Measurements from ENCODE around the gene PHLDA3. TPM values are rescaled to one million over a fixed set of nuclear protein-coding genes. Genes with fewer than 3 reads are reported as not detected.
A peak's percentile ranks its signal among the peaks of the same experiment; 100 is the strongest.

PHLDA3 gene
- total and polyA plus RNA-seq, 2 of the 13 experiments (the other 11 are each of a cell fraction or from before 2014, with no cell fraction given) = 16.7 to 33.6 TPM

- TF ChIP-seq ZNF687 (CRISPR knock-in tag; IDR thresholded peaks at IDR 0.05) (peak; percentile 61), CEBPG (CRISPR knock-in tag; IDR thresholded peaks at IDR 0.05) (peak; percentile 44; the same call in 1 of the 2 replicates), ZNF510 (CRISPR knock-in tag; IDR thresholded peaks at IDR 0.05; ENCODE audit: low read depth) (no peak), ELF4 (CRISPR knock-in tag; IDR thresholded peaks at IDR 0.05; ENCODE audit: borderline replicate concordance) (no peak), SIN3B (IDR thresholded peaks at IDR 0.05; ENCODE audit: low read length) (no peak), ETV5 (CRISPR knock-in tag; IDR thresholded peaks at IDR 0.05; ENCODE audit: borderline replicate concordance) (no peak; the same call in 1 of the 2 replicates), ETS1 (CRISPR knock-in tag; IDR thresholded peaks at IDR 0.05) (no peak), FOSL1 (CRISPR knock-in tag; IDR thresholded peaks at IDR 0.05; ENCODE audit: borderline replicate concordance) (no peak), DPF2 (CRISPR knock-in tag; IDR thresholded peaks at IDR 0.05; ENCODE audit: borderline replicate concordance, low read depth) (0 out of 2 replicates have a peak, but pooled peaks have one; percentile 49), THRA (CRISPR knock-in tag; IDR thresholded peaks at IDR 0.05; ENCODE audit: borderline replicate concordance) (peak; percentile 15; the same call in 1 of the 2 replicates), CEBPB (IDR thresholded peaks at IDR 0.05; ENCODE audit: borderline replicate concordance, low read depth, low read length) (0 out of 2 replicates have a peak, but pooled peaks have one; percentile 6), SPEN (CRISPR knock-in tag; IDR thresholded peaks at IDR 0.05; ENCODE audit: low read depth) (no peak), BRF2 (CRISPR knock-in tag; IDR thresholded peaks at IDR 0.05) (no peak), CTCF (CRISPR knock-in tag; IDR thresholded peaks at IDR 0.05) (no peak), ZNF382 (CRISPR knock-in tag; IDR thresholded peaks at IDR 0.05; ENCODE audit: borderline replicate concordance) (no peak), HNRNPH1 (optimal IDR thresholded peaks at IDR 0.05; ENCODE audit: low read depth, low read length) (no peak)
Observed at GRCh38 chr1:201493757-201494617, 25.0 kb upstream of the PHLDA3 start (continued).
